Liver (tissue), 9 donors: Measurements from ENCODE around the gene EZR. TPM values are rescaled to one million over a fixed set of nuclear protein-coding genes. Genes with fewer than 3 reads are reported as not detected.

Experiments used
- DNase-seq: peaks from one replicate; pipeline ENCODE4 v3.0.0-alpha.2; 2017; ENCODE audit warnings: low spot score
- H3K27ac ChIP-seq, 2 donors: one replicate each; pipeline ENCODE4 v1.7.0; 2013; ENCODE audit warnings: inconsistent platforms in 2 of 2, low read length in 2 of 2, control low read depth in 1 of 2, low read depth in 1 of 2, mild to moderate bottlenecking in 1 of 2
- H3K27me3 ChIP-seq, 4 donors: one replicate each; pipeline versions ENCODE4 v1.6.1 to v1.7.0; 2013; ENCODE audit warnings: low read length in 3 of 4, inconsistent platforms in 1 of 4, mild to moderate bottlenecking in 1 of 4, moderate library complexity in 1 of 4; ENCODE audit not compliant: control insufficient read depth in 4 of 4, insufficient read depth in 4 of 4
- H3K36me3 ChIP-seq, 4 donors: one replicate each; pipeline versions ENCODE4 v1.6.1 to v1.7.0; 2013; ENCODE audit warnings: low read length in 3 of 4, mild to moderate bottlenecking in 3 of 4, low read depth in 1 of 4, moderate library complexity in 1 of 4; ENCODE audit not compliant: control insufficient read depth in 4 of 4, insufficient read depth in 3 of 4
- H3K4me1 ChIP-seq, 4 donors: one replicate each; pipeline versions ENCODE4 v1.6.1 to v1.7.0; 2013; ENCODE audit warnings: low read length in 3 of 4, mild to moderate bottlenecking in 3 of 4, moderate library complexity in 1 of 4; ENCODE audit not compliant: control insufficient read depth in 4 of 4, insufficient read depth in 4 of 4
- H3K4me3 ChIP-seq, 3 donors: one replicate each; pipeline versions ENCODE4 v1.6.1 to v1.7.0; 2013; ENCODE audit warnings: low read length in 3 of 3, control low read depth in 1 of 3, low read depth in 1 of 3, mild to moderate bottlenecking in 1 of 3
- H3K9ac ChIP-seq, 2 donors: one replicate each; pipeline ENCODE4 v1.7.0; 2013; ENCODE audit warnings: low read length in 2 of 2, mild to moderate bottlenecking in 2 of 2, moderate library complexity in 2 of 2, control low read depth in 1 of 2, low read depth in 1 of 2
- H3K9me3 ChIP-seq, 4 donors: one replicate each; pipeline versions ENCODE4 v1.6.1 to v1.7.0; 2013; ENCODE audit warnings: low read length in 3 of 4; ENCODE audit not compliant: control insufficient read depth in 4 of 4
- EGR1 ChIP-seq, 2 donors: IDR thresholded peaks; 2 replicates each; pipeline ENCODE4 v1.6.1; 2016 to 2018; ENCODE audit warnings: antibody characterized with exemption in 2 of 2, low read depth in 2 of 2
- GABPA ChIP-seq, 2 donors: IDR thresholded peaks in 1 of 2; conservative IDR thresholded peaks in 1 of 2; 2 replicates each; pipeline ENCODE4 v1.6.1; 2016; ENCODE audit warnings: antibody characterized with exemption in 2 of 2, mild to moderate bottlenecking in 1 of 2, moderate library complexity in 1 of 2
- HNF4A ChIP-seq, 2 donors: conservative IDR thresholded peaks; 2 replicates each; pipeline ENCODE4 v1.6.1; 2016; ENCODE audit warnings: antibody characterized with exemption in 2 of 2, mild to moderate bottlenecking in 2 of 2
- HNF4G ChIP-seq: IDR thresholded peaks from 2 replicates; pipeline ENCODE4 v1.6.1; 2016; ENCODE audit warnings: antibody characterized with exemption
- RAD21 ChIP-seq, 2 donors: IDR thresholded peaks; 2 replicates each; pipeline ENCODE4 v1.6.1; 2016; ENCODE audit warnings: antibody characterized with exemption in 2 of 2, mild to moderate bottlenecking in 2 of 2
- RXRA ChIP-seq, 2 donors: IDR thresholded peaks; 2 replicates each; pipeline ENCODE4 v1.6.1; 2017 to 2018; ENCODE audit warnings: antibody characterized with exemption in 2 of 2, mild to moderate bottlenecking in 1 of 2
- SP1 ChIP-seq: IDR thresholded peaks from 2 replicates; pipeline ENCODE4 v1.6.1; 2018; ENCODE audit warnings: antibody characterized with exemption, mild to moderate bottlenecking
- TAF1 ChIP-seq: conservative IDR thresholded peaks from 2 replicates; pipeline ENCODE4 v1.6.1; 2016; ENCODE audit warnings: antibody characterized with exemption, mild to moderate bottlenecking
- WGBS: extraction: QIAGEN DNeasy Blood & Tissue Kit; methylation state at CpG from one replicate; pipeline ENCODE4 v1.1.7; 2013; 5-methylcytosine and 5-hydroxymethylcytosine counted together
- polyA plus RNA-seq, 2 donors: library from polyadenylated mRNA; stranded (reverse) in 1 of 2; unstranded in 1 of 2; fragments of 200-250 nt in 1 of 2; fragments of >200 nt in 1 of 2; fragmentation: Nextera tagmentation in 1 of 2; extraction: Ambion mirVana in 1 of 2; gene quantifications; one replicate each; pipeline versions ENCODE4 v1.2.1 to v1.2.3, GENCODE V29; 2013 to 2015
- total RNA-seq, 2 donors: library from RNA; depleted of rRNA; stranded (reverse); fragments of >200 nt; gene quantifications; one replicate each; pipeline ENCODE4 v1.2.3, GENCODE V29; 2014
- TF ChIP-seq, protein P1 (sequence below): fragments of 150-350 bp; IDR thresholded peaks from 2 replicates; pipeline ENCODE4 v1.5.1; 2017; ENCODE audit warnings: improper control_type of control experiment, low read depth, low read length; ENCODE audit not compliant: missing input control
- TF ChIP-seq, protein P2 (sequence below): IDR thresholded peaks from 2 replicates; pipeline ENCODE4 v1.6.1; 2016; ENCODE audit warnings: antibody characterized with exemption
- TF ChIP-seq, protein P3 (sequence below): IDR thresholded peaks from 2 replicates; pipeline ENCODE4 v1.6.1; 2016; ENCODE audit warnings: antibody characterized with exemption
- TF ChIP-seq, protein P4 (sequence below): IDR thresholded peaks from 2 replicates; pipeline ENCODE4 v1.6.1; 2016; ENCODE audit warnings: antibody characterized with exemption, mild to moderate bottlenecking
- donor health status: healthy.
- donor health status: healthy.
- donor health status: healthy.
- donor health status: healthy.
- donor health status: healthy.

EZR gene
- total and polyA plus RNA-seq, 4 donors = 22.0 to 35.4 (median 25.4) TPM

DNA sequence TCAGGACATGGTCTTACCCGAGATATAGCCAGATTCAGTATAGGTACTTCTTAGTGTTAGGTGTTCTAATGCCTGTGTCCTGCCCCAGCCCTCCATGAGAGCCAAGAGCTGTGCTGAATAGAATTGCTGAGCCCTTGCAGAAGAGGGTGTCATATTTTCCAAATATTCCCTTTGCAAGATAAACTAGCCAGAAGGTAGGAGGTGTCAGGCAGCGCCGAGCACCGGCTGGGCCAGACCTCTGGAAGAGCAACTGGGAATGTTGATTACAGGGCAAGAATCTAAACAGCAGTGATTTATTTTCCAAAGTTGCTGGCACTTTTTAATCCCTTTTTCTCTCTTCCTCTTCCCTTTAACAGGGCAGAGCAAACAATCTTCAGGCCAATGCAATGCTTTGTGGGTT is 37.1 kb upstream of the EZR start:
- Histone ChIP-seq H3K27ac (no peak overlapping the region), H3K4me3 (no peak overlapping the region), H3K27me3 (no peaks in the 10 kb centered on the region), H3K9ac (no peak overlapping the region), H3K36me3 (no peaks in the 10 kb centered on the region), H3K9me3 (no peaks in the 10 kb centered on the region), H3K4me1 (no peaks in the 10 kb centered on the region)
- DNase-seq = no peak
- no peak for TF ChIP-seq EGR1 (IDR thresholded peaks at IDR 0.05; ENCODE audit: low read depth in 2 of 2)
- TF ChIP-seq, protein P1, sequence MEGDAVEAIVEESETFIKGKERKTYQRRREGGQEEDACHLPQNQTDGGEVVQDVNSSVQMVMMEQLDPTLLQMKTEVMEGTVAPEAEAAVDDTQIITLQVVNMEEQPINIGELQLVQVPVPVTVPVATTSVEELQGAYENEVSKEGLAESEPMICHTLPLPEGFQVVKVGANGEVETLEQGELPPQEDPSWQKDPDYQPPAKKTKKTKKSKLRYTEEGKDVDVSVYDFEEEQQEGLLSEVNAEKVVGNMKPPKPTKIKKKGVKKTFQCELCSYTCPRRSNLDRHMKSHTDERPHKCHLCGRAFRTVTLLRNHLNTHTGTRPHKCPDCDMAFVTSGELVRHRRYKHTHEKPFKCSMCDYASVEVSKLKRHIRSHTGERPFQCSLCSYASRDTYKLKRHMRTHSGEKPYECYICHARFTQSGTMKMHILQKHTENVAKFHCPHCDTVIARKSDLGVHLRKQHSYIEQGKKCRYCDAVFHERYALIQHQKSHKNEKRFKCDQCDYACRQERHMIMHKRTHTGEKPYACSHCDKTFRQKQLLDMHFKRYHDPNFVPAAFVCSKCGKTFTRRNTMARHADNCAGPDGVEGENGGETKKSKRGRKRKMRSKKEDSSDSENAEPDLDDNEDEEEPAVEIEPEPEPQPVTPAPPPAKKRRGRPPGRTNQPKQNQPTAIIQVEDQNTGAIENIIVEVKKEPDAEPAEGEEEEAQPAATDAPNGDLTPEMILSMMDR = no peak
- TF ChIP-seq, protein P2, sequence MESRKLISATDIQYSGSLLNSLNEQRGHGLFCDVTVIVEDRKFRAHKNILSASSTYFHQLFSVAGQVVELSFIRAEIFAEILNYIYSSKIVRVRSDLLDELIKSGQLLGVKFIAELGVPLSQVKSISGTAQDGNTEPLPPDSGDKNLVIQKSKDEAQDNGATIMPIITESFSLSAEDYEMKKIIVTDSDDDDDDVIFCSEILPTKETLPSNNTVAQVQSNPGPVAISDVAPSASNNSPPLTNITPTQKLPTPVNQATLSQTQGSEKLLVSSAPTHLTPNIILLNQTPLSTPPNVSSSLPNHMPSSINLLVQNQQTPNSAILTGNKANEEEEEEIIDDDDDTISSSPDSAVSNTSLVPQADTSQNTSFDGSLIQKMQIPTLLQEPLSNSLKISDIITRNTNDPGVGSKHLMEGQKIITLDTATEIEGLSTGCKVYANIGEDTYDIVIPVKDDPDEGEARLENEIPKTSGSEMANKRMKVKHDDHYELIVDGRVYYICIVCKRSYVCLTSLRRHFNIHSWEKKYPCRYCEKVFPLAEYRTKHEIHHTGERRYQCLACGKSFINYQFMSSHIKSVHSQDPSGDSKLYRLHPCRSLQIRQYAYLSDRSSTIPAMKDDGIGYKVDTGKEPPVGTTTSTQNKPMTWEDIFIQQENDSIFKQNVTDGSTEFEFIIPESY = no peak
- TF ChIP-seq, protein P3, sequence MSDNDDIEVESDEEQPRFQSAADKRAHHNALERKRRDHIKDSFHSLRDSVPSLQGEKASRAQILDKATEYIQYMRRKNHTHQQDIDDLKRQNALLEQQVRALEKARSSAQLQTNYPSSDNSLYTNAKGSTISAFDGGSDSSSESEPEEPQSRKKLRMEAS = no peak
- WGBS = 92% methylated on average over 4 of the region's 4 CpGs

DNA sequence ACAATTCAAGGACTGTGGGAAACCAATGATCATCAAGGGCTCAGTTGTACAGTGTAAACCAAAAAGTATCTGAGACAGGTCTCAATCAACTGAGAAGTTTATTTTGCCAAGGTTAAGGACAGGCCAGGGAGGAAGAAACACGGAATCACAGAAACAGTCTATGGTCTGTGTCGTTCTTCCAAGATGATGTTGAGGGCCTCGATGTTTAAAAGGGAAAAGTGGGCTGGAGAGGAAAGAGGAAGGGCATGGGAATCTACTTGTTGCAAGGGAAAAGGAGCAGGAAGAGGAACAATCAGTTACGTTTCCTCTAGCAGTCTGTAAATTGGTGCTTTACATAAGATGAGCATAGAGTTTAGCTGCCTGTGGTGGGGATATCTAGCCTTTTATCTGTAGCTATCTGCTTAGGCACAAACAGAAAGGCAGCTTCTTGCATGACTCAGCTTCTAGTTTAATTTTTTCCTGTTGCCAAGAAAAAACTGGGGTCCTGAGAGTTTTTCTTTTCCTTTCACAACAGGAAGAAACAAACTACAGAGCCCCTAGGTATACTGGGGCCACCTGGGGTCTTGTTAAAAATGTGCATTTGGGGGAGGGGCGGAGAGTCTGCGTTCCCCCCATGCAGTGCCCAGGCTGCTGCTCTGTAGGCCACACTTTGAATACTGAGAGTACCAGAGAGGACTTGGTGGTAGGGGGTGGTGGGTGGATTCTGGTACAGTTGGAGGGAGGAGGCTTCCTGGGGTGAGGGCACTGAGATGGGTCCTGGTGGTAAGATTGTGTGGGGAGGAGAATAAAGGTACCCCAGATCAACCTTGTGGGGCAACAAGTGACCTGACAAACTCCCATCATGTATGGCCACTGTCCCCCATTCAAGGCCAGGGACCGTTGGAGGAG is 35.3 kb upstream of the EZR start:
- 79% methylated on average over 7 of the region's 7 CpGs for WGBS
- DNase-seq = no peak
- Histone ChIP-seq H3K9me3 (no peaks in the 10 kb centered on the region), H3K9ac (no peak overlapping the region), H3K4me3 (no peak overlapping the region), H3K27me3 (peaks cover 0 to 2% (median 0%) of the 10 kb centered on the region in 4 donors), H3K36me3 (no peaks in the 10 kb centered on the region), H3K27ac (no peak overlapping the region), H3K4me1 (no peaks in the 10 kb centered on the region)
- TF ChIP-seq TAF1 (no peak), SP1 (no peak), RAD21 (IDR thresholded peaks at IDR 0.05) (no peak), RXRA (IDR thresholded peaks at IDR 0.05) (no peak), GABPA (IDR thresholded peaks at IDR 0.05 in 1 of 2, conservative IDR thresholded peaks at IDR 0.05 in 1 of 2) (no peak), EGR1 (IDR thresholded peaks at IDR 0.05; ENCODE audit: low read depth in 2 of 2) (no peak), HNF4G (no peak), HNF4A (conservative IDR thresholded peaks at IDR 0.05) (no peak)
- TF ChIP-seq, protein P2 = no peak
- TF ChIP-seq, protein P3 = no peak
- TF ChIP-seq, protein P4, sequence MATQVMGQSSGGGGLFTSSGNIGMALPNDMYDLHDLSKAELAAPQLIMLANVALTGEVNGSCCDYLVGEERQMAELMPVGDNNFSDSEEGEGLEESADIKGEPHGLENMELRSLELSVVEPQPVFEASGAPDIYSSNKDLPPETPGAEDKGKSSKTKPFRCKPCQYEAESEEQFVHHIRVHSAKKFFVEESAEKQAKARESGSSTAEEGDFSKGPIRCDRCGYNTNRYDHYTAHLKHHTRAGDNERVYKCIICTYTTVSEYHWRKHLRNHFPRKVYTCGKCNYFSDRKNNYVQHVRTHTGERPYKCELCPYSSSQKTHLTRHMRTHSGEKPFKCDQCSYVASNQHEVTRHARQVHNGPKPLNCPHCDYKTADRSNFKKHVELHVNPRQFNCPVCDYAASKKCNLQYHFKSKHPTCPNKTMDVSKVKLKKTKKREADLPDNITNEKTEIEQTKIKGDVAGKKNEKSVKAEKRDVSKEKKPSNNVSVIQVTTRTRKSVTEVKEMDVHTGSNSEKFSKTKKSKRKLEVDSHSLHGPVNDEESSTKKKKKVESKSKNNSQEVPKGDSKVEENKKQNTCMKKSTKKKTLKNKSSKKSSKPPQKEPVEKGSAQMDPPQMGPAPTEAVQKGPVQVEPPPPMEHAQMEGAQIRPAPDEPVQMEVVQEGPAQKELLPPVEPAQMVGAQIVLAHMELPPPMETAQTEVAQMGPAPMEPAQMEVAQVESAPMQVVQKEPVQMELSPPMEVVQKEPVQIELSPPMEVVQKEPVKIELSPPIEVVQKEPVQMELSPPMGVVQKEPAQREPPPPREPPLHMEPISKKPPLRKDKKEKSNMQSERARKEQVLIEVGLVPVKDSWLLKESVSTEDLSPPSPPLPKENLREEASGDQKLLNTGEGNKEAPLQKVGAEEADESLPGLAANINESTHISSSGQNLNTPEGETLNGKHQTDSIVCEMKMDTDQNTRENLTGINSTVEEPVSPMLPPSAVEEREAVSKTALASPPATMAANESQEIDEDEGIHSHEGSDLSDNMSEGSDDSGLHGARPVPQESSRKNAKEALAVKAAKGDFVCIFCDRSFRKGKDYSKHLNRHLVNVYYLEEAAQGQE = no peak
